ENCODE measurements around the gene TMED1.

The TMED1 gene

DNA sequence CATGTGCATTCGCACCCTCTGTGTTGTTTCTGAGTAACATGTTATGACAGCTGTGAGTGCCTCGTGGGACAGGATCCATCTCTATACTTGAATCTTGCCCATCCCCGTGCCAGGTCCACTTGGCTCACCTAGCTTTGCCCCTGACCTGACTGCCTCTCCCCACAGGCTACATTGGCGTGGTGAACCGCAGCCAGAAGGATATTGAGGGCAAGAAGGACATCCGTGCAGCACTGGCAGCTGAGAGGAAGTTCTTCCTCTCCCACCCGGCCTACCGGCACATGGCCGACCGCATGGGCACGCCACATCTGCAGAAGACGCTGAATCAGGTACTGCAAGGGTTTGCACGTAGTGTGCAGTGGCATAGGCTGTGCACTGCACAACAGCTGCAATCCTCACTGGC is 53.2 kb downstream of the TMED1 start:
- no peak overlapping the region for H3K4me3 ChIP-seq (ENCODE audit: low read depth, low read length)
- ChIA-PET POLR2A (no interaction called here), CTCF (interaction anchor here (2.0 kb wide), 1 partner anchor 12 kb away, joined by 5 read pairs; no protein-coding TSS in a partner anchor)
- TF ChIP-seq, protein P1, sequence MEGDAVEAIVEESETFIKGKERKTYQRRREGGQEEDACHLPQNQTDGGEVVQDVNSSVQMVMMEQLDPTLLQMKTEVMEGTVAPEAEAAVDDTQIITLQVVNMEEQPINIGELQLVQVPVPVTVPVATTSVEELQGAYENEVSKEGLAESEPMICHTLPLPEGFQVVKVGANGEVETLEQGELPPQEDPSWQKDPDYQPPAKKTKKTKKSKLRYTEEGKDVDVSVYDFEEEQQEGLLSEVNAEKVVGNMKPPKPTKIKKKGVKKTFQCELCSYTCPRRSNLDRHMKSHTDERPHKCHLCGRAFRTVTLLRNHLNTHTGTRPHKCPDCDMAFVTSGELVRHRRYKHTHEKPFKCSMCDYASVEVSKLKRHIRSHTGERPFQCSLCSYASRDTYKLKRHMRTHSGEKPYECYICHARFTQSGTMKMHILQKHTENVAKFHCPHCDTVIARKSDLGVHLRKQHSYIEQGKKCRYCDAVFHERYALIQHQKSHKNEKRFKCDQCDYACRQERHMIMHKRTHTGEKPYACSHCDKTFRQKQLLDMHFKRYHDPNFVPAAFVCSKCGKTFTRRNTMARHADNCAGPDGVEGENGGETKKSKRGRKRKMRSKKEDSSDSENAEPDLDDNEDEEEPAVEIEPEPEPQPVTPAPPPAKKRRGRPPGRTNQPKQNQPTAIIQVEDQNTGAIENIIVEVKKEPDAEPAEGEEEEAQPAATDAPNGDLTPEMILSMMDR (IDR thresholded peaks at IDR 0.05; ENCODE audit: insufficient read depth, low read length, missing control alignments): no peak
- DNase-seq (ENCODE audit: low read depth, low spot score): no peak

Measured in AG04449 (cell line).